K562 (cell line): Measurements from ENCODE around the gene MYPN. TPM values are rescaled to one million over a fixed set of nuclear protein-coding genes. Genes with fewer than 3 reads are reported as not detected.

Experiments
- CC2D1A ChIP-seq: fragments of 450-650 bp; IDR thresholded peaks from 2 replicates; pipeline ENCODE4 v1.6.1; 2017; ENCODE audit warnings: mild to moderate bottlenecking
- CCAR2 ChIP-seq: fragments of 200-400 bp; formaldehyde crosslinking; IDR thresholded peaks from 2 replicates; pipeline ENCODE4 v1.6.1; 2017; ENCODE audit warnings: mild to moderate bottlenecking, low read depth, low read length
- DACH1 ChIP-seq: fragments of 450-650 bp; IDR thresholded peaks from 2 replicates; pipeline ENCODE4 v1.6.1; 2018; ENCODE audit not compliant: partially characterized antibody
- FOXK1 ChIP-seq: sonication (generic); formaldehyde crosslinking; IDR thresholded peaks from 2 replicates; pipeline ENCODE4 v1.8.0; 2022; ENCODE audit warnings: missing genetic modification reagents, mild to moderate bottlenecking, borderline replicate concordance
- HOMEZ ChIP-seq: fragments of 250-450 bp; sonication (Bioruptor Pico); IDR thresholded peaks from 2 replicates; pipeline ENCODE4 v1.4.0; 2020; ENCODE audit warnings: mild to moderate bottlenecking, moderate library complexity
- ILF3 ChIP-seq: fragments of 450-650 bp; IDR thresholded peaks from 2 replicates; pipeline ENCODE4 v1.6.1; 2018; ENCODE audit warnings: antibody characterized with exemption, mild to moderate bottlenecking, moderate library complexity, borderline replicate concordance
- KDM4B ChIP-seq, 2 experiments: fragments of 450-650 bp in 1 of 2; sonication (generic) in 1 of 2; IDR thresholded peaks; 2 replicates each; pipeline ENCODE4 v1.6.1; 2016 to 2017; ENCODE audit warnings: borderline replicate concordance in 2 of 2, antibody characterized with exemption in 1 of 2, low read depth in 1 of 2, mild to moderate bottlenecking in 1 of 2
- LARP7 ChIP-seq: fragments of 450-650 bp; IDR thresholded peaks from 2 replicates; pipeline ENCODE4 v1.6.1; 2016
- MYBL2 ChIP-seq, 2 experiments: fragments of 450-650 bp in 1 of 2; sonication (generic) in 1 of 2; formaldehyde crosslinking in 1 of 2; IDR thresholded peaks; 2 replicates each; pipeline versions ENCODE4 v1.6.1 to v1.8.1; 2017 to 2022; ENCODE audit warnings: borderline replicate concordance in 1 of 2, inconsistent platforms in 1 of 2, low read depth in 1 of 2, mild to moderate bottlenecking in 1 of 2, missing genetic modification reagents in 1 of 2, moderate library complexity in 1 of 2
- NFE2 ChIP-seq: IDR thresholded peaks from 2 replicates; pipeline ENCODE4 v1.6.1; 2014; ENCODE audit warnings: antibody characterized with exemption, low read depth
- NR4A1 ChIP-seq, 2 experiments: fragments of 250-450 bp in 1 of 2; fragments of 450-650 bp in 1 of 2; sonication (Bioruptor Pico) in 1 of 2; IDR thresholded peaks; 2 replicates each; pipeline versions ENCODE4 v1.4.0 to v1.6.1; 2016 to 2020; ENCODE audit warnings: mild to moderate bottlenecking in 2 of 2, missing compliant biosample characterization in 1 of 2, missing genetic modification characterization in 1 of 2, moderate library complexity in 1 of 2
- RBM25 ChIP-seq: fragments of 200-400 bp; formaldehyde crosslinking; IDR thresholded peaks from 2 replicates; pipeline ENCODE4 v1.6.1; 2018; ENCODE audit warnings: low read length, low read depth, moderate library complexity; ENCODE audit not compliant: severe bottlenecking
- SMAD4 ChIP-seq: fragments of 250-450 bp; sonication (Bioruptor Pico); conservative IDR thresholded peaks from 2 replicates; pipeline ENCODE4 v1.8.0; 2021; ENCODE audit warnings: inconsistent platforms, mild to moderate bottlenecking, moderate library complexity
- SOX6 ChIP-seq: fragments of 450-650 bp; IDR thresholded peaks from 2 replicates; pipeline ENCODE4 v1.6.1; 2014; ENCODE audit warnings: mild to moderate bottlenecking
- ZFP1 ChIP-seq: fragments of 450-650 bp; formaldehyde crosslinking; IDR thresholded peaks from 2 replicates; pipeline ENCODE4 v1.4.0; 2020; ENCODE audit warnings: mild to moderate bottlenecking, mixed read lengths
- ZNF174 ChIP-seq: fragments of 250-450 bp; sonication (Bioruptor Pico); IDR thresholded peaks from 2 replicates; pipeline ENCODE4 v1.4.0; 2020; ENCODE audit warnings: mild to moderate bottlenecking
- ZNF197 ChIP-seq: fragments of 200-800 bp; sonication (Bioruptor generic); IDR thresholded peaks from 2 replicates; pipeline ENCODE4 v1.6.1; 2016; ENCODE audit warnings: low read depth, missing genetic modification characterization, missing compliant biosample characterization
- ZNF280B ChIP-seq: fragments of 250-450 bp; sonication (Bioruptor Pico); IDR thresholded peaks from 2 replicates; pipeline ENCODE4 v1.5.1; 2021; ENCODE audit warnings: mild to moderate bottlenecking
- ZNF707 ChIP-seq: fragments of 250-450 bp; sonication (Bioruptor Pico); conservative IDR thresholded peaks from 2 replicates; pipeline ENCODE4 v1.8.0; 2022; ENCODE audit warnings: inconsistent platforms, mild to moderate bottlenecking, moderate library complexity
- ZNF76 ChIP-seq: fragments of 250-450 bp; sonication (Bioruptor Pico); IDR thresholded peaks from 2 replicates; pipeline ENCODE4 v1.4.0; 2020; ENCODE audit warnings: mild to moderate bottlenecking, moderate library complexity, borderline replicate concordance
- polyA plus RNA-seq, 8 experiments: library from polyadenylated mRNA; depleted of rRNA in 4 of 8; stranded (reverse) in 5 of 8; unstranded in 3 of 8; fragments of >200 nt; fragmentation: Nextera tagmentation in 2 of 8; fragmentation: Illumina TruSeq in 1 of 8; extraction: Ambion mirVana in 2 of 8; extraction: Trizol in 1 of 8; gene quantifications; 2 replicates each; pipeline versions ENCODE4 v1.2.1 to v1.2.3, GENCODE V29; 2011 to 2014; ENCODE audit warnings: inconsistent platforms in 1 of 8, missing spikeins in 1 of 8
- total RNA-seq, 7 experiments: library from RNA; depleted of rRNA in 6 of 7; stranded (reverse); fragments of >200 nt in 6 of 7; fragmentation: Illumina TruSeq in 2 of 7; extraction: Trizol in 2 of 7; gene quantifications; 2 replicates each; pipeline versions ENCODE4 v1.2.1 to v1.2.3, GENCODE V29; 2011 to 2021; ENCODE audit warnings: low replicate concordance in 1 of 7
- TF ChIP-seq, protein P1 (sequence below): fragments of 150-350 bp; IDR thresholded peaks from 2 replicates; pipeline ENCODE4 v1.6.1; 2014; ENCODE audit warnings: low read depth, mild to moderate bottlenecking, low read length, borderline replicate concordance

The MYPN gene
- total and polyA plus RNA-seq, 9 of the 15 experiments (the other 6 are each of a cell fraction or from before 2014, with no cell fraction given): not detected

DNA sequence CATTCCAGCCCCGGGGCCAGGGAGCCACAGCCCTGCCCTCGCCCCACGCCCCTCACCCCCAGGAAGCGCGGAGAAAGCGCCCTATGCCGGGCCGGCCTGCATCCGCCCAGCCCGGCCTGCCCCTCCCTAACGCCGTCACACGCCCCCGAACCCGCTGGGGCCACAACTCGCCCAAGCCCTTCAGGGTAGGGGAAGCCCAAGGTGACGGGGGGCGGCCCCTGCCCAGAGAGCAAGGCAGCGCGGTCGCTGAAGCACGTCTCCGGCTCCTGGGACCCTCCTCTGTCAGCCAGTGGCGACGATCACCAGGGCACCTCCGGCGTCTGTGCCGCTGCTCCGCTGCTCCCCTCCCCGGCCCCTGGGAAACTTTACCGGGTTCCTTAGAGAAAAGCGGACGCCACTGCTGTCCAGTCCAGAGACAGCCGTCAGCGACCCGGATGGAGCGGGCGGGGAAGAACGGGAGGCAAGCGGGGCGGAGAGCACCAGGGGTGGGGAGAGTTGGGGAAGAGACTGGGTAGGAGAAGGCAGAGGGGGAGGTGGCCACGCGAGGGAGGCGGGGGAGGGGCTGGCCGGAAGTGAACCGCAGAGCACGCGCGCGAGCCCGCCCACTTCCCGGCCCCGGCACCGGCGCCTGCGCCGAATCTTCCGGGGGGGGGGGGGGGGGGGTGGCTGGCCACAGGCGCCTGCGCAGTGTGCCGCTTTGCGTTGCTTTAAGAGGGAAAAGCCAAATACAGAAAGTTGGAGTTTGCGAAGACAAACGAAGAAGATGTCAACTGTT, 34.3 kb upstream of the MYPN start, which contains the start of gene HERC4 (continued):
- TF ChIP-seq LARP7 (no peak), KDM4B (IDR thresholded peaks at IDR 0.05; ENCODE audit: borderline replicate concordance in 2 of 2, low read depth in 1 of 2) (no peak; a peak in 2 of 4 replicates), ZNF197 (no peak), ZNF76 (CRISPR knock-in tag) (no peak; the same call in 1 of the 2 replicates), FOXK1 (peak; percentile 79; the same call in 1 of the 2 replicates), DACH1 (no peak), ZNF174 (CRISPR knock-in tag) (no peak), NR4A1 (CRISPR knock-in tag; IDR thresholded peaks at IDR 0.05) (no peak), NR4A1 (tag; IDR thresholded peaks at IDR 0.05) (no peak), MYBL2 (IDR thresholded peaks at IDR 0.05; ENCODE audit: low read depth) (no peak), MYBL2 (CRISPR knock-in tag; IDR thresholded peaks at IDR 0.05; ENCODE audit: borderline replicate concordance) (no peak), ZNF707 (CRISPR knock-in tag) (no peak), ZNF280B (CRISPR knock-in tag) (no peak), SOX6 (no peak), RBM25 (no peak), CC2D1A (no peak), ILF3 (no peak; the same call in 1 of the 2 replicates), ZFP1 (CRISPR knock-in tag) (no peak), NFE2 (no peak), HOMEZ (CRISPR knock-in tag) (no peak), CCAR2 (no peak), SMAD4 (peak; percentile 38; the same call in 1 of the 2 replicates)
- TF ChIP-seq, protein P1, sequence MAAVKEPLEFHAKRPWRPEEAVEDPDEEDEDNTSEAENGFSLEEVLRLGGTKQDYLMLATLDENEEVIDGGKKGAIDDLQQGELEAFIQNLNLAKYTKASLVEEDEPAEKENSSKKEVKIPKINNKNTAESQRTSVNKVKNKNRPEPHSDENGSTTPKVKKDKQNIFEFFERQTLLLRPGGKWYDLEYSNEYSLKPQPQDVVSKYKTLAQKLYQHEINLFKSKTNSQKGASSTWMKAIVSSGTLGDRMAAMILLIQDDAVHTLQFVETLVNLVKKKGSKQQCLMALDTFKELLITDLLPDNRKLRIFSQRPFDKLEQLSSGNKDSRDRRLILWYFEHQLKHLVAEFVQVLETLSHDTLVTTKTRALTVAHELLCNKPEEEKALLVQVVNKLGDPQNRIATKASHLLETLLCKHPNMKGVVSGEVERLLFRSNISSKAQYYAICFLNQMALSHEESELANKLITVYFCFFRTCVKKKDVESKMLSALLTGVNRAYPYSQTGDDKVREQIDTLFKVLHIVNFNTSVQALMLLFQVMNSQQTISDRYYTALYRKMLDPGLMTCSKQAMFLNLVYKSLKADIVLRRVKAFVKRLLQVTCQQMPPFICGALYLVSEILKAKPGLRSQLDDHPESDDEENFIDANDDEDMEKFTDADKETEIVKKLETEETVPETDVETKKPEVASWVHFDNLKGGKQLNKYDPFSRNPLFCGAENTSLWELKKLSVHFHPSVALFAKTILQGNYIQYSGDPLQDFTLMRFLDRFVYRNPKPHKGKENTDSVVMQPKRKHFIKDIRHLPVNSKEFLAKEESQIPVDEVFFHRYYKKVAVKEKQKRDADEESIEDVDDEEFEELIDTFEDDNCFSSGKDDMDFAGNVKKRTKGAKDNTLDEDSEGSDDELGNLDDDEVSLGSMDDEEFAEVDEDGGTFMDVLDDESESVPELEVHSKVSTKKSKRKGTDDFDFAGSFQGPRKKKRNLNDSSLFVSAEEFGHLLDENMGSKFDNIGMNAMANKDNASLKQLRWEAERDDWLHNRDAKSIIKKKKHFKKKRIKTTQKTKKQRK: no peak
